IPS DF 19.7 (cell line): Measurements from ENCODE around the gene GRIN2B.

ENCODE experiments used
- DNase-seq: peaks from one replicate; pipeline ENCODE4 v3.0.0-alpha.2; 2013; ENCODE audit warnings: low read depth, low spot score

GRIN2B gene

GRCh38 chr12:13981296-13981962 lies at the start of gene GRIN2B:
Gene GRIN2B, minus strand, starts transcription at chr12:13981602. Its CDS starts 115,394 bp downstream, at chr12:13866208.
- no peak for DNase-seq

DNA sequence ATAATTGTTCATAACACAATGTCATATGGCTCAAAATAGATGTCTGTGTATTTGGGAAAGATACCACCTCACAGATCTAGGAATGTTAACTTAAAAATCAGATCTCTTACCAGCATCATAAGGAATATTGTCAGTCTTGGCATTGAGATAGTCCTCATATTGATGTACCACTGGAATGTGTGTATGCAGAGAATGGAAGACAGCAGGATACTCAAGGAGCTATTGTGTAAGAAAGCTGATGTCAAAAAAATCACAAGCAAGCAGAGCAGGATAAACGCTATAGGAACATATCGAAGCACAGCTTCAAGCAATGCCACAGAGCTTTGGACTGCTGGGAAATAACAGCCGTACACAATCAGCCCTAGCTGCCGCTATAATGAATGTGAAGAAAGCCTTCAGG lies 45.1 kb upstream of the GRIN2B start:
- DNase-seq, result no peak

DNA sequence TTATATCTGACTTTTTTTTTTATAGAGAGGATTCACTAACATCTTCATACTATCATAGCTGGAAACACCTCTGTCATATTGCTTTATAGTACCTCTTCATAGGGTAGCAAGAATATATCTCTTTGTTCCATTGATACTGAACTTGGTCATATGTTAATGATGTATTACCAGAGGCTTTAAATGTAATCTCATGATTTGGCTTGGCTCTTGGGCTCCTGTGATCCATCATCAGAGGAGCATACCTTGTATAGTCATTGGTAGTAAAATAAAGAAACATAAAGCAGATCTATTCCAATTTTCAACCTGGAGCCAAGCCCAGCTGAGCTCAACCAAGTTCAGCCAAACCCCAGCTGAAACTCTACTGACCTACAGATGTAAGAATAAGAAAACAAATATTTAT lies 43.2 kb upstream of the GRIN2B start:
- no peak for DNase-seq

GRCh38 chr12:14018080-14018479 lies 36.7 kb upstream of the GRIN2B start:
- no peak for DNase-seq

DNA sequence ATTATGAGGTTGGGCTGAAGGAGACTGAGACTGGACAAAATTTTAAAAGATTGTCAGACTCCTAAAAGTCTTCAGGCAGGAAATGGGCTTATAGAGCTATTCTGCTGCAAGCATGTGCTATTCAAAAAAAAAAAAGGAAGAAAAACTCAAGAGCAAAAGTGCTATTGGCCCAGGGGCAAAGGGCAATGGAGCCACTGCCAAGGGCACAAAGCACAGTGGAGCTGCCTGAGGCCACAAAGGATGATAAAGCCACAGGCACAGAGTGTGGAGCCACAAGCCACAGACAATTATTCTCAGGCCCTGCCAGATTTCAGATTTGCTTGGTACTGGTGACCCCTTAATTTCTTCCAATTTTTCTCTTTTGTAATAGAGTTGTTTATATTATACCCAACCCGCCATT lies 29.6 kb upstream of the GRIN2B start:
- DNase-seq, result no peak

- DNase-seq, result no peak
These were observed 26.2 kb upstream of the GRIN2B start for GRCh38 chr12:14007639-14008038.

DNA sequence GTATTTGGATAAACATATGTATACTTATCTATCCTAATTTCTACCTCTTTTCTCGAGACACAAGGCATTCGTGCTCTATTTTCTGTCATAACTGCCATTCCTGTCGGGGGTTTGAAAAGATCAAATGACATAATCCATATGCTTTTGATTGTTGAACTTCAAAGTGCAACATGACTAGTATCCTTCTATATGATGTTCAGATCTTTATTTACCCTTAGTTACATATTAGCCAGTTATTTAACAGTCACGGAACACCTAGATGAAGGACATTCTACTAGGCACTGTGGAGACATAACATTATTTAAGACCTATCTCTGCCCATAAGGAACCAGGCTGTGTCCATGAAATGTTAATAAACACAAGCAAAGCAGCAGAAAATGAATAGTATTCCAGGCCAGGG lies 11.2 kb upstream of the GRIN2B start:
- no peak for DNase-seq

- DNase-seq, result no peak
These were observed 10.7 kb upstream of the GRIN2B start for GRCh38 chr12:13992106-13992505.

DNA sequence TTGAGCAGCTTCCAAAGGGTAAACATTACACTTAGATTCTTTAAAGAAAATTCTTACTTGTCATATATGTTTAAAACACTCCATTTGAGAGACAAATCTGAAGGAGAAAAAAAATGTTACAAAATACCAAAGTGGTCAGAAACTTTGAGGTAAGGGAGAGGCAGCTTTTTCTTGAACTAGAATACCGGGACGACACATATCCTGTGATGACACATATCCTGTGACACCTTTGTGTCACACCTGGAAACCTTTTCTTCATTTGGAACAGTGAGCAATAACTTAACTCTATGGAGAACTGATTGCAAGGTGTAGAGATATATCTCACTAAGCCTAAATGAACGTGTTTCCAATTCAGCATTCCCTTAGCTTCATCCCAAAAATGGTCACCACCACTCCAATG lies 4.6 kb upstream of the GRIN2B start:
- DNase-seq, result no peak

DNA sequence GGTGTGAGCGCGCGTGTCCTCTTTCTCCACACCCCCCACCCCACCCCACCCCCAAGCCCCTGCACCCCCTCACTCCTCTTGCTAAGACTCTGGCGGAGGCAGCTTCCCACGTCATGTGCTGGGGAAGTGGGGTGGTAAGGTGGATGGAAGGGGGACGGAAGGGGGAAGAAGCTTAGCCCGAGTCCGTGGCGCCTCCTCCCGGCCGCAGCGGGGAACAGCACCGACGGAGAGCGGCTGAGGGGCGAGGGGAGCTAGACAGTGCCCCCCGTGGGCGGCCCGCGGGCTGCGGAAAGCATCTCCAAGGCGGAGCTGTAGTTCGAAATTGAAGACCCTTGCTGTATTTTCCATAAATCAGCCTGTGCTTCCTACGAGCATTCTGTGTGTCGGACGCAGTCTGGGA lies 588 bp upstream of the GRIN2B start:
- DNase-seq, result no peak

GRCh38 chr12:13980538-13981295 lies 685 bp downstream of the GRIN2B start:
- DNase-seq, result no peak

- no peak for DNase-seq
These were observed 1.5 kb downstream of the GRIN2B start for GRCh38 chr12:13979772-13980378.

- DNase-seq, result no peak
These were observed 2.5 kb downstream of the GRIN2B start for GRCh38 chr12:13978876-13979275.

GRCh38 chr12:13976880-13977279 lies 4.5 kb downstream of the GRIN2B start:
- DNase-seq, result no peak

DNA sequence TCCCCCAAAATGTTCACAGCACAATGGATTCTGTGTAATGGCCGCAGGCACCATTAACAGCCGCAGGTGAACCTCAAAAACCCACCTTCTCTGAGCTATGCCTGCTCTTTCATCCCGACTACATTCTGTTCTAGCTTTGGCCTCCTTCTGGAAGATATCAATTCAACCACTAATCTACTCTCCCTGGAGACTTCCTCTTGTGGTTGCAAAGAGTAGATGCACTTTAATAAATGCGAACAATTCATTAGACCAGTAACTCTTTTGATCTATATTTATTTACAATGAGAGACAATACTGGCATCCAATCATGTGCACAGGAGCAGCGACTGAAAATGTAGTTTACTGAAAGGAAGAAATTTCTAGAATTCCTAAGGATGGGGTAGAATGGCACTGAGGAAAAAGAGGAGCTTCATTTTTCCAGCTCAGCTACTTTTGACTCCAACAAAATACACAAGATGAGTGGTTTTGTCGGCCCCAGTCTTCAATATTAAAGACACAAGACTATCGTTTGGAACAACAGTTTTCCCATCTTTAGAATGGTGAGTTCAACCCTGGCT lies 5.3 kb downstream of the GRIN2B start:
- no peak for DNase-seq

DNA sequence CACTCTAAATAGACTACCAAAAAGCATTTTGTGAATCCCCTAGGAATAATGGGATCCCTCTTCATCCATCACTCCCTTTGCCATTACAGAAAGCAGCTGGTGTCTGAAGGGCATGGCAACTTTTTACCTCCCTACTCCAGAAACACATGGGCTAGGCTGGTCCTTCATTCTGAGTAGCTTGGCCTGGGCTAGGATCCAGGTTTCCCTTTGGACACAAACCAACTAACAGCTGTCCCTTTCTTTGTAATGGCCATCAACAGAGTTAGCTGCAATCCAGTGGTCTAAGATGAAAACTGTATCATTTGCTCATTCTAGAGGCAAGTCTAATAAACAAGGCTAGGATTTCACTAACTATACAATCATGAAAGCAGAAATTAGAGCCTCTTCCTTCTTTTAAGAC lies 7.4 kb downstream of the GRIN2B start:
- DNase-seq, result no peak

DNA sequence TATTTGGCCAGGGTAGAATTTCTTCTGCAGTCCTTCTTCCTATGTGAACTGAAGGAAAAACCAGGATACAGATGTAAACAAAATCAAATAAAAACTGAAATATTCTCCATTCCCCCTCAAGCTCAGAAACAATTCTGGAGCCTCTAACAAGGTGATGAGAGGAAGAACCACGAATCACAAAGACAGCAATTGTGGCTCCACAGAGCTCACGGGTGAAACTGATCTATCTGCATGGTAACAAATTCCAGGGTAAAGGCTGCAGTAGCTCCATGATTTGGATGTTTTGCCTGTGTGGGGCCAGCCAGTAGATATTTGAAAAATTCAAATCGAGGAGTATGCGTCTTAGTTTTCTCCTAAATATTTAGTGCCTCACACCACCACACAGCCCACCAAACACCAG lies 10.6 kb downstream of the GRIN2B start:
- DNase-seq, result no peak

DNA sequence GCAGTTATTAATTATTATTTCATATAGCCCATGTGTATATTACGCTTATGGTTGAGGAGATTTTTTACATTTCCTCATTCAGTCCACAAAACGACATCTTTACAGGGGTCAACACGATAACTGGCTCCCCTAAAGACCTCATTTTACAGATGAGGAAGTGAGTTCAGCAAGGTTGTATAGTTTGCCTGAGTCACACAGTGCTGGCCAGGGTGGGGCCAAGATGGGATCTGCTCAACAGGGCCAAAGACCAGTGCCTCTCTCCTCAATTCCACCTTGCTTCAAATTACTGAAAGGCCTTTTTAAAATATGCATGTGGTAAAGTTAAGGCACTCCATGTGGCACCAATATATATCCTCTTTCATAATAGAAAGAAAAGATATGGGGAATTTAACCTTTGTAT lies 13.1 kb downstream of the GRIN2B start:
- DNase-seq, result no peak

DNA sequence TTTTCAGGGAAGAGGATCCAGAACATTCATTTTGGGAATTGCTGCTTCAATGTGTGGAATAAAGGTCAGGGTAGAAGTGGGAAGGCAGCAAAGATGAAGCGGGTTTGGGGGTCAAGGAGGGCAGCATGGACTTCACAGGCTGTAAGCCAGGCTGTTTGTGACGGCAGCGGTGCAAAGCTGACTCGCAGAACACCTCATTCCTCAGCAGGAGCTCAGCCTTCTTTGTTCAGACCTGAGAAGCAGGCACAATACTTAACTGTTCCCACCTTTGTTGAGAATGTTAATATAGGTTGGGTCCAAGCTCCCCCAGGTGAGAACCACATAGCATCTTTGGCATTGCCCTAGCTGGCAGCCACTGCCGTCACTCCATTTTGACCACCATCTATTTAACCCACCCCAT lies 16.7 kb downstream of the GRIN2B start:
- no peak for DNase-seq

GRCh38 chr12:13962699-13963098 lies 18.7 kb downstream of the GRIN2B start:
- DNase-seq, result no peak

DNA sequence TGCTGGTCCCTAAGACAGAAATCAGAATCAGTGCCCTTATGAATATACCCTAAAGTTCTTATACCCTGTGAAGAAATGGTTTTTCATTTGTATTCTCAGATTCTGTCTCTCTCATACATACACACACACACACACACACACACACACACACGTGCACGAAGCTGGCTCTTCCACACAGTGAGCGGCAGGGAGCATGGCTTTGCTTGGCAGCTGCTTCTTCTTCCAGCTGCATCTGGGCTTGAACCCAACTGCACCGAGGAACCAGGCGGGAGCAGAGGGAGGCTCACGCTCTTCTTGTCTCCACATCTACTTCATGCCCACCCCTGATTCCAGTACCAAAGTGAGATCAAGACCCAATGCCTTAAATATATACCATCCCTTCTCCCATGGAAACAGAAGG lies 19.4 kb downstream of the GRIN2B start:
- no peak for DNase-seq

GRCh38 chr12:13959131-13959723 lies 22.2 kb downstream of the GRIN2B start:
- no peak for DNase-seq
